NOMO-1 treated with DMSO at 0.1 percent for 48 hours (cell line): ENCODE measurements around the gene COL28A1.

Source experiments
- DNase-seq: peaks from one replicate; lab custom pipeline; 2025; ENCODE audit not compliant: unreplicated experiment; lab: John Stamatoyannopoulos, UW

Gene COL28A1

GRCh38 chr7:7535691-7536090 is at the start of gene COL28A1:
Gene COL28A1 (minus strand): TSS chr7:7535873. CDS start chr7:7532875, 2,998 bp downstream.
- no peak for DNase-seq

GRCh38 chr7:7584653-7585052 is 49.0 kb upstream of the COL28A1 start:
- no peak for DNase-seq

GRCh38 chr7:7583731-7584130 is 48.1 kb upstream of the COL28A1 start:
- no peak for DNase-seq

GRCh38 chr7:7582596-7582995 is 46.9 kb upstream of the COL28A1 start:
- DNase-seq: no peak

- no peak for DNase-seq
Observed at GRCh38 chr7:7581531-7582179, 46.0 kb upstream of the COL28A1 start.

GRCh38 chr7:7579638-7580037 is 44.0 kb upstream of the COL28A1 start:
- no peak for DNase-seq

GRCh38 chr7:7577888-7578287 is 42.2 kb upstream of the COL28A1 start:
- DNase-seq: peak; percentile 89

GRCh38 chr7:7576344-7576743 is 40.7 kb upstream of the COL28A1 start:
- no peak for DNase-seq

GRCh38 chr7:7573701-7574100 is 38.0 kb upstream of the COL28A1 start:
- DNase-seq: no peak

GRCh38 chr7:7570584-7570983 is 34.9 kb upstream of the COL28A1 start:
- DNase-seq: no peak

- DNase-seq: no peak
Observed at GRCh38 chr7:7569615-7570014, 33.9 kb upstream of the COL28A1 start.

GRCh38 chr7:7569081-7569527 is 33.4 kb upstream of the COL28A1 start:
- peak; percentile 90 for DNase-seq

GRCh38 chr7:7568553-7568952 is 32.9 kb upstream of the COL28A1 start:
- no peak for DNase-seq

- DNase-seq: peak; percentile 6
Observed at GRCh38 chr7:7567898-7568531, 32.3 kb upstream of the COL28A1 start.

GRCh38 chr7:7566651-7567611 is 31.3 kb upstream of the COL28A1 start, which contains the start of gene MIOS:
Gene MIOS (plus strand): TSS chr7:7566884. CDS start chr7:7572476, 5,592 bp downstream.
- DNase-seq: peak; percentile 41

- DNase-seq: no peak
Observed at GRCh38 chr7:7565746-7566650, 30.3 kb upstream of the COL28A1 start.

GRCh38 chr7:7565018-7565680 is 29.5 kb upstream of the COL28A1 start:
- DNase-seq: no peak

GRCh38 chr7:7564323-7564780 is 28.7 kb upstream of the COL28A1 start:
- DNase-seq: peak; percentile 47

- no peak for DNase-seq
Observed at GRCh38 chr7:7563813-7564212, 28.1 kb upstream of the COL28A1 start.

- DNase-seq: no peak
Observed at GRCh38 chr7:7563269-7563668, 27.6 kb upstream of the COL28A1 start.
